H1 (cell line): ENCODE measurements around the gene TUBE1. TPM values are rescaled to one million over a fixed set of nuclear protein-coding genes. Genes with fewer than 3 reads are reported as not detected.
A peak's percentile ranks its signal among the peaks of the same experiment; 100 is the strongest.

ENCODE experiments used
- CTCF ChIA-PET: fragments of 300-600 bp; sonication (Branson Sonifier 250); formaldehyde crosslinking; loops from one replicate; lab custom pipeline; 2021; ENCODE audit not compliant: partially characterized antibody; lab: Charles Lee
- POLR2A ChIA-PET: fragments of 300-600 bp; sonication (Branson Sonifier 250); formaldehyde crosslinking; loops from one replicate; lab custom pipeline; 2021; ENCODE audit warnings: inconsistent platforms; ENCODE audit not compliant: partially characterized antibody; lab: Charles Lee
- DNase-seq, 2 experiments: peaks; one replicate each; pipeline versions ENCODE4 v3.0.0 to v3.0.0-alpha.2; 2010 to 2022; ENCODE audit warnings: low spot score in 2 of 2, low read depth in 1 of 2, mixed read lengths in 1 of 2
- FAIRE-seq: peaks from 2 replicates; lab custom pipeline; 2011; peaks lifted over from hg19 to GRCh38; lab: Jason Lieb, UNC
- H2AFZ ChIP-seq: 2 replicates; pipeline ENCODE4 v1.8.1; 2012; ENCODE audit warnings: low read length, inconsistent platforms
- H2AK5ac ChIP-seq: 2 replicates; pipeline ENCODE4 v1.6.1; 2013; ENCODE audit warnings: low read depth, low read length
- H2BK120ac ChIP-seq: replicated peaks from 2 replicates; pipeline ENCODE3; 2013; ENCODE audit warnings: low read depth, low read length, inconsistent platforms
- H2BK12ac ChIP-seq: 2 replicates; pipeline ENCODE4 v1.6.1; 2013; ENCODE audit warnings: low read depth, low read length
- H2BK15ac ChIP-seq: 2 replicates; pipeline ENCODE4 v1.6.1; 2013; ENCODE audit warnings: low read length
- H2BK20ac ChIP-seq: 2 replicates; pipeline ENCODE4 v1.6.1; 2013; ENCODE audit warnings: low read length
- H2BK5ac ChIP-seq: 2 replicates; pipeline ENCODE4 v1.6.1; 2013; ENCODE audit warnings: low read depth, low read length
- H3K14ac ChIP-seq: 2 replicates; pipeline ENCODE4 v1.6.1; 2013; ENCODE audit warnings: inconsistent platforms; ENCODE audit not compliant: insufficient read length
- H3K18ac ChIP-seq: 2 replicates; pipeline ENCODE4 v1.6.1; 2013; ENCODE audit warnings: low read length; ENCODE audit errors: extremely low read depth
- H3K23ac ChIP-seq: 2 replicates; pipeline ENCODE4 v1.6.1; 2013; ENCODE audit warnings: inconsistent platforms; ENCODE audit not compliant: insufficient read length
- H3K23me2 ChIP-seq: 2 replicates; pipeline ENCODE4 v1.6.1; 2013; ENCODE audit warnings: low read depth, low read length
- H3K27ac ChIP-seq: 2 replicates; pipeline ENCODE4 v1.6.1; 2011; ENCODE audit warnings: low read depth, low read length, inconsistent platforms
- H3K27me3 ChIP-seq, 4 experiments: replicated peaks in 1 of 4; 1 replicate in 1 of 4; 2 replicates in 3 of 4; pipeline versions ENCODE4 v1.6.1 to v1.8.1; 2011 to 2013; ENCODE audit warnings: low read length in 3 of 4, mild to moderate bottlenecking in 3 of 4, inconsistent platforms in 2 of 4, mixed read lengths in 2 of 4, moderate library complexity in 1 of 4; ENCODE audit not compliant: control insufficient read depth in 3 of 4, insufficient read depth in 3 of 4; ENCODE audit errors: extremely low read depth in 1 of 4
- H3K36me3 ChIP-seq, 4 experiments: 2 replicates each; pipeline versions ENCODE4 v1.6.1 to v1.8.1; 2011 to 2013; ENCODE audit warnings: mild to moderate bottlenecking in 4 of 4, low read length in 3 of 4, moderate library complexity in 2 of 4, control low read depth in 1 of 4, inconsistent platforms in 1 of 4; ENCODE audit not compliant: insufficient read depth in 4 of 4, control insufficient read depth in 2 of 4
- H3K4ac ChIP-seq: replicated peaks from 2 replicates; pipeline ENCODE3; 2013; ENCODE audit warnings: low read length, low read depth, mixed read lengths, inconsistent platforms; ENCODE audit not compliant: insufficient read length
- H3K4me1 ChIP-seq, 4 experiments: replicated peaks in 1 of 4; 1 replicate in 1 of 4; 2 replicates in 3 of 4; pipeline versions ENCODE4 v1.6.1 to v1.8.1; 2011 to 2013; ENCODE audit warnings: low read length in 3 of 4, inconsistent platforms in 2 of 4, mixed read lengths in 1 of 4; ENCODE audit not compliant: insufficient read depth in 4 of 4, control insufficient read depth in 3 of 4
- H3K4me2 ChIP-seq, 2 experiments: 2 replicates each; pipeline versions ENCODE4 v1.6.1 to v1.8.1; 2011 to 2013; ENCODE audit warnings: low read depth in 2 of 2, low read length in 2 of 2, control low read depth in 1 of 2, inconsistent platforms in 1 of 2, mild to moderate bottlenecking in 1 of 2; ENCODE audit not compliant: insufficient read depth in 1 of 2
- H3K4me3 ChIP-seq, 4 experiments: fragments of 200-600, 300-600 bp in 1 of 4; sonication (generic), shearing (Covaris generic), sonication (Bioruptor Twin) in 1 of 4; 2 replicates each; pipeline versions ENCODE4 v1.5.1 to v1.8.1; 2011 to 2016; ENCODE audit warnings: low read length in 4 of 4, low read depth in 3 of 4, control low read depth in 2 of 4, inconsistent platforms in 2 of 4, mild to moderate bottlenecking in 2 of 4, mixed read lengths in 1 of 4, moderate library complexity in 1 of 4; ENCODE audit not compliant: insufficient read depth in 2 of 4; ENCODE audit errors: extremely low read depth in 1 of 4
- H3K56ac ChIP-seq: replicated peaks from 2 replicates; pipeline ENCODE3; 2013; ENCODE audit warnings: low read depth, mild to moderate bottlenecking, mixed read lengths, low read length, inconsistent platforms; ENCODE audit not compliant: insufficient read length
- H3K79me1 ChIP-seq: 2 replicates; pipeline ENCODE4 v1.6.1; 2013; ENCODE audit warnings: low read depth, low read length, control low read depth
- H3K79me2 ChIP-seq, 2 experiments: 2 replicates each; pipeline versions ENCODE4 v1.6.1 to v1.8.1; 2012 to 2013; ENCODE audit warnings: low read length in 2 of 2, mild to moderate bottlenecking in 2 of 2, inconsistent platforms in 1 of 2; ENCODE audit not compliant: insufficient read depth in 2 of 2, control insufficient read depth in 1 of 2
- H3K9ac ChIP-seq, 4 experiments: replicated peaks in 1 of 4; 1 replicate in 1 of 4; 2 replicates in 3 of 4; pipeline versions ENCODE4 v1.6.1 to v1.8.1; 2011 to 2013; ENCODE audit warnings: low read depth in 3 of 4, low read length in 3 of 4, control low read depth in 2 of 4, mild to moderate bottlenecking in 2 of 4, moderate library complexity in 2 of 4, inconsistent platforms in 1 of 4; ENCODE audit errors: extremely low read depth in 1 of 4
- H3K9me3 ChIP-seq, 2 experiments: 2 replicates each; pipeline versions ENCODE4 v1.6.1 to v1.8.1; 2012 to 2013; ENCODE audit warnings: mild to moderate bottlenecking in 2 of 2, moderate library complexity in 2 of 2, control low read depth in 1 of 2, inconsistent platforms in 1 of 2, low read depth in 1 of 2, low read length in 1 of 2, mixed read lengths in 1 of 2; ENCODE audit not compliant: insufficient read depth in 2 of 2
- H4K20me1 ChIP-seq, 2 experiments: replicated peaks in 1 of 2; 2 replicates each; pipeline versions ENCODE3 to v1.8.1; 2011 to 2013; ENCODE audit warnings: inconsistent platforms in 2 of 2, low read length in 2 of 2, mild to moderate bottlenecking in 1 of 2; ENCODE audit not compliant: insufficient read depth in 2 of 2, control insufficient read depth in 1 of 2
- H4K5ac ChIP-seq: 2 replicates; pipeline ENCODE4 v1.6.1; 2013; ENCODE audit warnings: low read length, low read depth, mixed read lengths, inconsistent platforms; ENCODE audit not compliant: insufficient read length
- H4K8ac ChIP-seq: 2 replicates; pipeline ENCODE4 v1.8.0; 2013; ENCODE audit warnings: mild to moderate bottlenecking, moderate library complexity, low read length, inconsistent platforms; ENCODE audit not compliant: insufficient read depth; ENCODE audit errors: extremely low read depth
- H4K91ac ChIP-seq: replicated peaks from 2 replicates; pipeline ENCODE3; 2013; ENCODE audit warnings: low read length, mixed read lengths, inconsistent platforms; ENCODE audit not compliant: insufficient read length
- CEBPB ChIP-seq: IDR thresholded peaks from 2 replicates; pipeline ENCODE4 v1.6.1; 2012; ENCODE audit warnings: low read depth, low read length
- E2F6 ChIP-seq: IDR thresholded peaks from 2 replicates; pipeline ENCODE4 v1.6.1; 2012; ENCODE audit warnings: inconsistent platforms
- EZH2 ChIP-seq: fragments of 200-600 bp; sonication (generic); IDR thresholded peaks from 2 replicates; pipeline ENCODE4 v1.7.1; 2012; ENCODE audit warnings: low read depth, mild to moderate bottlenecking, moderate library complexity, low read length, inconsistent platforms; ENCODE audit not compliant: severe bottlenecking
- GTF2F1 ChIP-seq: IDR thresholded peaks from 2 replicates; pipeline ENCODE4 v1.6.1; 2012; ENCODE audit warnings: low read depth, low read length, improper control_type of control experiment, borderline replicate concordance
- JUN ChIP-seq: IDR thresholded peaks from 2 replicates; pipeline ENCODE4 v1.6.1; 2011; ENCODE audit warnings: low read depth, mild to moderate bottlenecking, improper control_type of control experiment, low read length
- RBBP5 ChIP-seq: IDR thresholded peaks from 2 replicates; pipeline ENCODE4 v1.7.1; 2012; ENCODE audit warnings: low read depth, mild to moderate bottlenecking, inconsistent platforms, low read length, moderate library complexity, borderline replicate concordance
- SIRT6 ChIP-seq: IDR thresholded peaks from one replicate; pipeline ENCODE4 v1.7.1; 2012; ENCODE audit warnings: low read length, inconsistent platforms
- SP2 ChIP-seq: IDR thresholded peaks from 2 replicates; pipeline ENCODE4 v1.6.1; 2012; ENCODE audit warnings: mild to moderate bottlenecking, low read length, inconsistent platforms
- SP4 ChIP-seq: IDR thresholded peaks from 2 replicates; pipeline ENCODE4 v1.6.1; 2012; ENCODE audit warnings: low read length, inconsistent platforms
- SUZ12 ChIP-seq: fragments of 200-600 bp; sonication (generic); IDR thresholded peaks from 2 replicates; pipeline ENCODE4 v1.6.1; 2012; ENCODE audit warnings: mild to moderate bottlenecking, inconsistent platforms, low read length, moderate library complexity, mixed read lengths
- TAF1 ChIP-seq: IDR thresholded peaks from 2 replicates; pipeline ENCODE4 v1.6.1; 2011; ENCODE audit warnings: mild to moderate bottlenecking, low read depth, low read length
- TBP ChIP-seq: IDR thresholded peaks from 2 replicates; pipeline ENCODE4 v1.6.1; 2011; ENCODE audit warnings: low read depth, low read length, improper control_type of control experiment
- TEAD4 ChIP-seq: IDR thresholded peaks from 2 replicates; pipeline ENCODE4 v1.6.1; 2012; ENCODE audit warnings: low read depth, low read length, inconsistent platforms, mixed read lengths
- WGBS, 2 experiments: shearing (Covaris generic) in 1 of 2; methylation state at CpG; one replicate each; pipeline versions ENCODE4 v1.1.6 to v1.1.7; 2013 to 2015; ENCODE audit warnings: low lambda C conversion rate in 2 of 2, mixed read lengths in 2 of 2, inconsistent platforms in 1 of 2, low coverage in 1 of 2, missing lambda C conversion rate in 1 of 2; ENCODE audit not compliant: insufficient replicate concordance in 2 of 2, insufficient coverage in 1 of 2, insufficient read length in 1 of 2; ENCODE audit errors: extremely low coverage in 1 of 2, missing lambda C conversion rate in 1 of 2; 5-methylcytosine and 5-hydroxymethylcytosine counted together
- polyA plus RNA-seq, 7 experiments: library from polyadenylated mRNA; depleted of rRNA in 3 of 7; stranded (reverse) in 5 of 7; unstranded in 2 of 7; fragments of >200 nt in 5 of 7; fragments of 200-250 nt in 2 of 7; gene quantifications; 1 replicate in 5 of 7; 2 replicates in 1 of 7; 4 replicates in 1 of 7; pipeline versions ENCODE4 v1.2.1 to v1.2.3, GENCODE V29; 2011 to 2013; ENCODE audit warnings: missing spikeins in 2 of 7, mixed read lengths in 2 of 7
- total RNA-seq: library from RNA; stranded (reverse); fragmentation: NEBNext Ultra II Directional; extraction: Animal tissue kit (Norgen Biotek cat#: 25700); gene quantifications from 2 replicates; pipeline ENCODE4 v1.2.1, GENCODE V29; 2021
- TF ChIP-seq, protein P1 (sequence below): IDR thresholded peaks from 2 replicates; pipeline ENCODE4 v1.6.1; 2012; ENCODE audit warnings: inconsistent platforms

Gene TUBE1
- total and polyA plus RNA-seq, 2 of the 8 experiments (the other 6 are each of a cell fraction or from before 2014, with no cell fraction given), result 8.0 to 15.9 TPM

GRCh38 chr6:112087916-112088315 lies 634 bp upstream of the TUBE1 start:
- peaks cover 6% of the 10 kb centered on the region; the same call in 1 of the 2 replicates for H3K23me2 ChIP-seq
- no peak overlapping the region for H3K14ac ChIP-seq
- no peaks in the 10 kb centered on the region for H3K4me1 ChIP-seq
- H3K27ac ChIP-seq, result no peak overlapping the region
- POLR2A ChIA-PET, result interaction anchor here (0.7 to 1.4 kb wide), 6 partner anchors 9 to 482 kb away, joined by 3 to 7 read pairs (median 4); partner anchors contain the start of gene TRAF3IP2
- H3K4ac ChIP-seq, result no peak overlapping the region
- H4K8ac ChIP-seq, result no peak overlapping the region
- no peak overlapping the region for H3K18ac ChIP-seq
- DNase-seq (no peak), FAIRE-seq (no peak)
- no peak overlapping the region for H2BK5ac ChIP-seq
- peak overlapping the region in 3 of 4 experiments; percentile 0 to 44 (median 35); a peak in 3 of 7 replicates for H3K9ac ChIP-seq
- H4K91ac ChIP-seq, result no peak overlapping the region
- H2BK20ac ChIP-seq, result no peak overlapping the region
- no peak overlapping the region for H2AK5ac ChIP-seq
- H3K36me3 ChIP-seq, result peaks cover 0 to 7% (median 0%) of the 10 kb centered on the region in 4 experiments; a peak in 3 of 8 replicates
- no peaks in the 10 kb centered on the region for H3K79me1 ChIP-seq
- no peak overlapping the region for H3K23ac ChIP-seq
- no peak overlapping the region for H2BK120ac ChIP-seq
- no peak overlapping the region for H4K5ac ChIP-seq
- H3K79me2 ChIP-seq, result no peaks in the 10 kb centered on the region
- H2AFZ ChIP-seq, result peak overlapping the region; percentile 97
- CTCF ChIA-PET, result interaction anchor here (0.7 to 3.6 kb wide), 6 partner anchors 13 to 177 kb away, joined by 3 to 21 read pairs (median 4); no protein-coding TSS in a partner anchor
- peak overlapping the region; percentile 43 to 67 for H3K4me2 ChIP-seq
- no peak overlapping the region for H2BK12ac ChIP-seq
- WGBS, 2 experiments, result 41% methylated on average over 7 of the region's 7 CpGs; no CpG with 5 or more reads in 1 of the 2 experiments
- H3K27me3 ChIP-seq, result no peaks in the 10 kb centered on the region
- H3K9me3 ChIP-seq, result no peaks in the 10 kb centered on the region
- H3K4me3 ChIP-seq, result peak overlapping the region; percentile 66 to 92 (median 79)
- no peak overlapping the region for H3K56ac ChIP-seq
- no peak overlapping the region for H2BK15ac ChIP-seq
- no peaks in the 10 kb centered on the region for H4K20me1 ChIP-seq
- TF ChIP-seq E2F6 (no peak), EZH2 (no peak), SUZ12 (no peak), TAF1 (no peak), SP2 (no peak), CEBPB (no peak), JUN (no peak), SP4 (no peak), SIRT6 (no peak), TEAD4 (no peak), GTF2F1 (no peak), RBBP5 (no peak), TBP (no peak)
- TF ChIP-seq, protein P1, sequence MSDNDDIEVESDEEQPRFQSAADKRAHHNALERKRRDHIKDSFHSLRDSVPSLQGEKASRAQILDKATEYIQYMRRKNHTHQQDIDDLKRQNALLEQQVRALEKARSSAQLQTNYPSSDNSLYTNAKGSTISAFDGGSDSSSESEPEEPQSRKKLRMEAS, result no peak
